Small intestine (tissue), 7 donors: Measurements from ENCODE around the gene PEAK1. TPM values are rescaled to one million over a fixed set of nuclear protein-coding genes. Genes with fewer than 3 reads are reported as not detected.
"Not testable (repeated sequence)": the region's sequence is repeated elsewhere in the genome, so short reads cannot be mapped to it uniquely, and the experiment has no call there.

Source experiments
- DNase-seq, 2 donors: peaks; one replicate each; pipeline versions ENCODE4 v3.0.0 to v3.0.0-alpha.2; 2013
- FAIRE-seq: peaks from 2 replicates; lab custom pipeline; 2012; peaks lifted over from hg19 to GRCh38; lab: Jason Lieb, UNC
- H3K27ac ChIP-seq, 3 donors: one replicate each; pipeline ENCODE4 v1.5.1; 2013; ENCODE audit warnings: low read length in 2 of 3, mild to moderate bottlenecking in 2 of 3, control low read depth in 1 of 3, inconsistent platforms in 1 of 3, low read depth in 1 of 3, moderate library complexity in 1 of 3
- H3K27me3 ChIP-seq, 3 donors: one replicate each; pipeline ENCODE4 v1.6.1; 2013; ENCODE audit warnings: low read length in 3 of 3, inconsistent platforms in 1 of 3; ENCODE audit not compliant: control insufficient read depth in 3 of 3, insufficient read depth in 3 of 3
- H3K36me3 ChIP-seq, 3 donors: one replicate each; pipeline ENCODE4 v1.6.1; 2013; ENCODE audit warnings: low read length in 3 of 3, inconsistent platforms in 1 of 3, low read depth in 1 of 3, mild to moderate bottlenecking in 1 of 3, moderate library complexity in 1 of 3; ENCODE audit not compliant: control insufficient read depth in 3 of 3, insufficient read depth in 2 of 3
- H3K4me1 ChIP-seq, 3 donors: one replicate each; pipeline ENCODE4 v1.6.1; 2013; ENCODE audit warnings: low read length in 2 of 3, inconsistent platforms in 1 of 3, low read depth in 1 of 3, mild to moderate bottlenecking in 1 of 3, moderate library complexity in 1 of 3; ENCODE audit not compliant: control insufficient read depth in 3 of 3, insufficient read depth in 2 of 3
- H3K4me3 ChIP-seq, 3 donors: one replicate each; pipeline ENCODE4 v1.5.1; 2013; ENCODE audit warnings: low read length in 3 of 3, control low read depth in 1 of 3, inconsistent platforms in 1 of 3, low read depth in 1 of 3, mild to moderate bottlenecking in 1 of 3, moderate library complexity in 1 of 3
- H3K9me3 ChIP-seq, 2 donors: one replicate each; pipeline ENCODE4 v1.6.1; 2013; ENCODE audit warnings: low read depth in 1 of 2, low read length in 1 of 2; ENCODE audit not compliant: control insufficient read depth in 2 of 2, insufficient read depth in 1 of 2
- WGBS, 3 donors: extraction: QIAGEN DNeasy Blood & Tissue Kit; methylation state at CpG; one replicate each; pipeline ENCODE4 v1.1.7; 2013; 5-methylcytosine and 5-hydroxymethylcytosine counted together
- polyA plus RNA-seq, 4 donors: library from polyadenylated mRNA; stranded (reverse) in 3 of 4; unstranded in 1 of 4; fragments of 200-250 nt in 3 of 4; fragments of 120-200 nt in 1 of 4; gene quantifications; one replicate each; pipeline versions ENCODE4 v1.2.1 to v1.2.3, GENCODE V29; 2013
- donor health status: healthy with polysubstance abuse.
- donor health status: control.
- donor health status: control.
- donor health status: Bipolar disorder and iron deficiency.
- donor health status: healthy.

Gene PEAK1
- polyA plus RNA-seq, 4 donors, result 1.4 to 24.8 (median 5.3) TPM

DNA sequence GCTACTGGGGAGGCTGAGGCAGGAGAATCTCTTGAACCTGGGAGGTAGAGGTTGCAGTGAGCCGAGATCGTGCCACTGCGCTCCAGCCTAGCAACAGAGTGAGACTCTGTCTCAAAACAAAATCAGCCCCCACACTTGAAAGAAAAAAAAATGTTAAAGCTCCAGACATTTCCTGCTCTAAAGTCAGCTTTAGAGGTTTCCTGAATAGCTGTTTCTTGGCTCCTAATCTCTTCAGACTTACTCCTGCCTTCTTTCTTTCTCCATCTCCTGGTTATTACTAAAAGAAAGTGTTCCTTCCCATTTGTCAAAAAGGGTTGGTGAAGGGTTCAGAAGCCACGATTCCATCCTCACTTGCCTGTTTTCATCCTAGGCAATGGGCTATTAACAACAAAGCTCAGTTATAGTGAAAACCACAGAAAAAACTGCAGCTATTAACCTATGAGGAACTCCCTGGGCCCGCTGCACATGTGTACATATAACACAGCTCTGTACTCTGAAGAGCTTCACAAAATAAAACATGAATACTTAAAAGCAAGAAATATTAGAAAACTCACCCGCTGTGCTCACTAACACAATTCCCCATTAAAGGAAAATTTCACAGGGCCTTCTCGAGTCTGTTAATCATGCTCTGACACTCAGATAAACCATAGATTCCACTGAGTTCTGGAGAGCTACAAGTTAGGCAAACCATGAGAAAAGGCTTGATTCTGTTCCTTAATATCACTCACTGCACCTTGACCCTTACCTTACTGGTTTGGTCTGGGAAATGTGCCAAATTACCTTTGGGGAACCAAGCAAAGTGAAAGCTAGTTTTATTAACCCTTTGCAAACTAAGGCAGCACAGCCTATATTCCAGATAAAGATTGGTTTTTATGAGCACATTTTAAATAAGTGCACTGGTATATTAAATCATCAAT is 259.1 kb downstream of the PEAK1 start:
- Histone ChIP-seq H3K9me3 (no peaks in the 10 kb centered on the region), H3K27ac (peak overlapping the region; percentile 66 to 76 (median 71)), H3K27me3 (no peaks in the 10 kb centered on the region), H3K4me3 (peak overlapping the region in 2 of 3 donors; percentile 2 to 56), H3K4me1 (peaks cover 0 to 20% (median 6%) of the 10 kb centered on the region in 3 donors), H3K36me3 (peaks cover 0 to 8% (median 5%) of the 10 kb centered on the region in 3 donors)
- FAIRE-seq, result peak; percentile 70
- 16 to 30% (median 17%) methylated on average over 7 of the region's 7 CpGs for WGBS, 3 donors
- peak; percentile 88 to 96 for DNase-seq

DNA sequence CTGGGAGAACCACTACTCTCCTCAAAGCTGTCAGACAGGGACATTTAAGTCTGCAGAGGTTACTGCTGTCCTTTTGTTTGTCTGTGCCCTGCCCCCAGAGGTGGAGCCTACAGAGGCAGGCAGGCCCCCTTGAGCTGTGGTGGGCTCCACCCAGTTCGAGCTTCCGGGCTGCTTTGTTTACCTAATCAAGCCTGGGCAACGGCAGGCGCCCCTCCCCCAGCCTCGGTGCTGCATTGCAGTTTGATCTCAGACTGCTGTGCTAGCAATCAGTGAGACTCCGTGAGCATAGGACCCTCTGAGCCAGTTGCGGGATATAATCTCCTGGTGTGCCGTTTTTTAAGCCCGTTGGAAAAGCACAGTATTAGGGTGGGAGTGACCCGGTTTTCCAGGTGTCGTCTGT is 263.9 kb downstream of the PEAK1 start:
- not testable (repeated sequence) for H3K9me3 ChIP-seq, H3K27ac ChIP-seq, H3K36me3 ChIP-seq, DNase-seq, FAIRE-seq, H3K27me3 ChIP-seq, H3K4me3 ChIP-seq
- 83 to 84% (median 83%) methylated on average over 11 of the region's 11 CpGs for WGBS, 3 donors
- peaks cover 0 to 14% (median 0%) of the 10 kb centered on the region in 3 donors for H3K4me1 ChIP-seq

DNA sequence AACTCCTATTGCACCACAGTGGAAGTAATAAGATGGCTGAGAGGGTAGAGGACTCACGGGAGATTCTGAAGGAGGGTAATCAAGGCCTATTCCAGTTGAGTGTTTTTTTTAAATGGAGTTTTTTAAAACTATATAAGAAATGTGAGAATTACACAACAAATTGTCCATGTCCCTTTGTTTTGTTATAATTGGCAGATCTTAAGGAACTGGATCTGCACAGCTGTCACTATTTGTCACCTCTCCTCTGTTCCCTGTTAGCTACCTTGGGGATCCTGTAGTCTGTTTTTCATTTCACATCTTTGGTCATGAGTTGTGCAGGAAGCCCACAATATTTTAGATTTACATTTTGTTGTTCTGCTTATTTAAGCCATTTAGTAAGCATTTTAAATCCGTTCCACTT is 271.7 kb downstream of the PEAK1 start:
- Histone ChIP-seq H3K4me3 (no peak overlapping the region), H3K27ac (no peak overlapping the region), H3K36me3 (no peaks in the 10 kb centered on the region), H3K9me3 (no peaks in the 10 kb centered on the region), H3K4me1 (peaks cover 0 to 26% (median 11%) of the 10 kb centered on the region in 3 donors), H3K27me3 (no peaks in the 10 kb centered on the region)
- FAIRE-seq (no peak), DNase-seq (no peak)
- 90 to 95% (median 95%) methylated on average over 2 of the region's 2 CpGs for WGBS, 3 donors

DNA sequence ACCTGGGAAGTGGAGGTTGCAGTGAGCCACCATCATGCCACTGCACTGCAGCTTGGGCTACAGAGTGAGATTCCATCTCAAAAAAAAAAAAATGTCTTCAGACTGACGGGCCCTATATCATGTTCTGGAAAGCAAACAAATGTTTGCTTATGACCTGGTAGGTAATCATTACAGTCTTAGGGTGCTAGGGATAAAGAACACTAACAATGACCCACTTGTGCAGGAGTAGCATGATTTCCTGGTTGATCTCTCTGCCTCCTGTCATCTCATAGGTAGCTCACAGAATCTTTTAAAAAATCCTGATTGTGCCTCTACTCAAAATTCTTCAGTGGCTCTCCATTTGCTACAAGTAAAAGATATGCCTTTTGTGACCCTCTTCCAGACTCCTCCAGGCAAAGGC is 274.5 kb downstream of the PEAK1 start:
- Histone ChIP-seq H3K27ac (peak overlapping the region in 2 of 3 donors; percentile 38 to 81), H3K36me3 (peaks cover 0 to 6% (median 0%) of the 10 kb centered on the region in 3 donors)
- peak; percentile 29 to 48 for DNase-seq

DNA sequence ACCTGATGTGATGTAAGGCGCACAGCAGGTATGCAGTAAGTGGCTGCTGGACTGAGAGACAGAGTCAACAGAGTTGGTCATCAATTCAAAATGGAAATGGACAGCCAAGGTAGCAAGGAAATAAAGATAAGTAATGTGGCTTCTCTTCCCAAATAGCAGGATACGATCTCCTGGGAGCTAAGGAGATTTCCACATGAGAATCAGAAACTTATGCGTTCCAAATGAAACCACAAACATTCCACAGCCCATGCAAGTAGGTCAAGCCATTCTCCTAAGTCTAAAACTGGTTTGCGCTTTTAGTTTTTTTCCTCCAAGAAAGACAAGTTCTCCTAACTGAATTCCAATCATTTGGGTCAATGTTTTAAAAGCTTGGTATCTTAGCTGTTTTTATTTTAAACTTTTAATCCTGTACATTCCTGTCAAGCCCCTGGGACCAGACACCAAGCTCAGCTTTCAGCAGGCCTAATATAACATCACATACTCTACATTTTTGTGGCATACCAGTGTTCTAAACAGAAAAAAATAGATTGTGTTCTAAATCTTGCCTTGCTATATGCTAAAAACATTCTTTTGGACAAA is 275.3 kb downstream of the PEAK1 start:
- Histone ChIP-seq H3K27ac (peak overlapping the region; percentile 81 to 84 (median 81)), H3K27me3 (no peaks in the 10 kb centered on the region), H3K9me3 (peaks cover 0 to 5% of the 10 kb centered on the region in 2 donors), H3K4me1 (peaks cover 0 to 33% (median 11%) of the 10 kb centered on the region in 3 donors), H3K36me3 (peaks cover 0 to 6% (median 0%) of the 10 kb centered on the region in 3 donors), H3K4me3 (no peak overlapping the region)
- FAIRE-seq (no peak), DNase-seq (no peak)
- 81 to 94% (median 92%) methylated on average over 4 of the region's 4 CpGs for WGBS, 3 donors

More for the DNA sequence above, 274.5 kb downstream of the PEAK1 start:
- H3K4me3 ChIP-seq, result no peak overlapping the region
- H3K4me1 ChIP-seq, result peaks cover 0 to 33% (median 11%) of the 10 kb centered on the region in 3 donors
- WGBS, 3 donors, result 9 to 57% (median 17%) methylated on average over 1 of the region's 1 CpG
- peaks cover 0 to 5% of the 10 kb centered on the region in 2 donors for H3K9me3 ChIP-seq
- FAIRE-seq, result no peak
- H3K27me3 ChIP-seq, result no peaks in the 10 kb centered on the region

DNA sequence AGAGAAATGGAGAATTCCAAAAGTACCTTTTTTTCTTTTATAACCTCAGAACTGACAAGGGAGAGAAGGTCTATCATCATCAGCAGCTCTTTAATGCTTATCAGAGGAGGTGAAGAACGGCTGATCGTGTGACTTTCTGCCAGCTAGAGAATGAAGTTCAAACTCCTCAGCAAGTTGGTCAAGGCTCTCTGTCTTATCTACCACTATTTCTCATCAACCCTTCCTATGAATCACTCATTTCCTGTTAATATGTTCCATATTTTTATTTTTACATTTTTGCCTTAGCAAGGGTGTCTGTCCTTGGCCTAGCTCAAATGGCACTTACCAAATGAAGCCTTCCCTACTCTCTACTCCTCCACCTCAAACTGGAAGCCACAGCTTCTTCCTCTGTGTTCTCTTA is 275.9 kb downstream of the PEAK1 start:
- H3K27ac ChIP-seq, result peak overlapping the region; percentile 81 to 84 (median 81)
- no peak for FAIRE-seq

DNA sequence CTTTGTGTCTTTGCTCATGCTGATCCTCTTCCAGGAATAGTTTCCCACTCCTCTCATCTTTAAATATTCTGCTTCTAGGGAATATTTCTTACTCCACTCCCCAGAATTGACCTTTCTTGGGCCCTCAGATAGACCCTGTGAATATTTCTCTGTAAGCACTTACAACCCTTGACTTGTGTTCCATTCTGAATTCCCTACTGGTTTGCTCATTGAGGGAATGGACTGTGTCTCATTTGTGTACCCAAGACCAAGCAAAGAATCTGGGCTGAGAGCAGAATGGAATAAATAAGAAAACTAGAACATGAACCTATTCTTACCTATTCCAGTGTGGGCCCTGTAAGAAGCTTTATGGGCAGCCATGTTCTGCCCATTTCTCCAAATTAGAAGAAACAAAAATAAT is 276.3 kb downstream of the PEAK1 start:
- H3K36me3 ChIP-seq, result peaks cover 0 to 6% (median 0%) of the 10 kb centered on the region in 3 donors
- H3K4me1 ChIP-seq, result peaks cover 0 to 33% (median 11%) of the 10 kb centered on the region in 3 donors
- H3K27me3 ChIP-seq, result no peaks in the 10 kb centered on the region
- H3K4me3 ChIP-seq, result no peak overlapping the region
- DNase-seq, result no peak
- peak overlapping the region in 2 of 3 donors; percentile 57 to 81 for H3K27ac ChIP-seq
- no peak for FAIRE-seq
- peaks cover 0 to 12% of the 10 kb centered on the region in 2 donors for H3K9me3 ChIP-seq

More for the DNA sequence above, 275.9 kb downstream of the PEAK1 start:
- H3K4me3 ChIP-seq, result no peak overlapping the region
- peaks cover 0 to 6% (median 0%) of the 10 kb centered on the region in 3 donors for H3K36me3 ChIP-seq
- peaks cover 0 to 33% (median 11%) of the 10 kb centered on the region in 3 donors for H3K4me1 ChIP-seq
- 11 to 75% (median 36%) methylated on average over 2 of the region's 2 CpGs for WGBS, 3 donors
- H3K9me3 ChIP-seq, result peaks cover 0 to 9% of the 10 kb centered on the region in 2 donors
- DNase-seq, result peak; percentile 63 to 77
- no peaks in the 10 kb centered on the region for H3K27me3 ChIP-seq

DNA sequence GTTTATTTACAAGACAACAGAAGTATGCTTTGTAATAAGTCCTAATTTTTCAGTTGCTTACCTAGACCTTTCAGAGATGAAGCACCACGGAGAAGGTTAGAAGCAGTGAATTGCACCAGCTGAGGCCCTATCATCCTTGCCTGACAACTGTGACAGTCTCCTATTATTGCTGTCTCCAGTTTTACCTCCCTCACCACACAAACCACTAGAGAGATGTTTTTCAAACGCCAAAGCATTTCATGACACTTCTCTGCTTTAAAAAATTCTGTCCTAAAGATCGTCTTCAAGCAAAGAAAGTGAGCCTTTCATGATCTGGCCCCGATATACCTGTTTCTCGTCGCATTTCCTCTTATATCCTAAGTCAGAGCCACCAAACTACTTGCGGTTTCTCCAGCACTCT is 276.7 kb downstream of the PEAK1 start:
- FAIRE-seq, result no peak

More for the DNA sequence above, 276.7 kb downstream of the PEAK1 start:
- WGBS, 3 donors, result 92 to 96% (median 94%) methylated on average over 7 of the region's 7 CpGs
- Histone ChIP-seq H3K27ac (peak overlapping the region in 2 of 3 donors; percentile 57 to 81), H3K36me3 (peaks cover 0 to 6% (median 0%) of the 10 kb centered on the region in 3 donors), H3K4me3 (no peak overlapping the region), H3K9me3 (peaks cover 0 to 15% of the 10 kb centered on the region in 2 donors), H3K27me3 (no peaks in the 10 kb centered on the region), H3K4me1 (peaks cover 0 to 36% (median 11%) of the 10 kb centered on the region in 3 donors)
- DNase-seq, result peak in 1 of 2 donors; percentile 6
